Measurements from ENCODE around the gene GSTA2.
"Not testable (repeated sequence)": the region's sequence is repeated elsewhere in the genome, so short reads cannot be mapped to it uniquely, and the experiment has no call there.

Gene GSTA2

DNA sequence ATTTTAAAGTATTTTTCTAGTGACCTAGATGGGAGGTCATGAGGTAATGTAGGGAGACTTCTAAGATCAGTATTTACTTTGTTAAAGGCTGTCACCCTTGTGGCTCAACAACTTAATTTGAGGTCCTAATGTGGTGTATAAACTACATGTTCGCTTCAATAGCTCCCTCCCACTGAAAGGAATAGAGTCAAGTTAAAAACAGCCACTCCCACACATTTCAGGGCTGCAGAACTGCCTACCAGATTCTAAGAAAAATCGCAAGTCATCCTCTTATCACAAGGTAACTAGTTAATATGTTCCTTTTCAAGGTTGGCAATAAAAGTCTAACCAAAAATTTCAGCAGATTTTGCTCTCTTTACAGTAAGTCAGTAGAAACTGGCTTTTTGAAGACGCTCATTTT is 25.2 kb upstream of the GSTA2 start:
- Histone ChIP-seq H3K36me3 (ENCODE audit: low read length) (no peaks in the 10 kb centered on the region), H3K79me2 (ENCODE audit: insufficient read depth, low read length) (no peaks in the 10 kb centered on the region), H3F3A (ENCODE audit: insufficient read depth) (no peaks in the 10 kb centered on the region), H3K27me3 (ENCODE audit: low read length) (no peaks in the 10 kb centered on the region), H4K20me1 (ENCODE audit: low read depth, low read length) (no peaks in the 10 kb centered on the region), H3K27ac (ENCODE audit: low read depth, low read length) (no peak overlapping the region), H3K9ac (ENCODE audit: low read length) (no peak overlapping the region), H3K9me2 (replicated peaks; ENCODE audit: insufficient read depth, low read length) (no peaks in the 10 kb centered on the region), H2AFZ (ENCODE audit: low read depth, low read length, severe bottlenecking) (no peak overlapping the region), H3K4me3 (ENCODE audit: insufficient read depth, low read length, poor library complexity, severe bottlenecking) (no peak overlapping the region), H3K4me2 (ENCODE audit: low read depth, low read length, poor library complexity, severe bottlenecking) (no peak overlapping the region), H3K9me3 (ENCODE audit: insufficient read depth, low read length) (no peaks in the 10 kb centered on the region)
- TF ChIP-seq, protein P1, sequence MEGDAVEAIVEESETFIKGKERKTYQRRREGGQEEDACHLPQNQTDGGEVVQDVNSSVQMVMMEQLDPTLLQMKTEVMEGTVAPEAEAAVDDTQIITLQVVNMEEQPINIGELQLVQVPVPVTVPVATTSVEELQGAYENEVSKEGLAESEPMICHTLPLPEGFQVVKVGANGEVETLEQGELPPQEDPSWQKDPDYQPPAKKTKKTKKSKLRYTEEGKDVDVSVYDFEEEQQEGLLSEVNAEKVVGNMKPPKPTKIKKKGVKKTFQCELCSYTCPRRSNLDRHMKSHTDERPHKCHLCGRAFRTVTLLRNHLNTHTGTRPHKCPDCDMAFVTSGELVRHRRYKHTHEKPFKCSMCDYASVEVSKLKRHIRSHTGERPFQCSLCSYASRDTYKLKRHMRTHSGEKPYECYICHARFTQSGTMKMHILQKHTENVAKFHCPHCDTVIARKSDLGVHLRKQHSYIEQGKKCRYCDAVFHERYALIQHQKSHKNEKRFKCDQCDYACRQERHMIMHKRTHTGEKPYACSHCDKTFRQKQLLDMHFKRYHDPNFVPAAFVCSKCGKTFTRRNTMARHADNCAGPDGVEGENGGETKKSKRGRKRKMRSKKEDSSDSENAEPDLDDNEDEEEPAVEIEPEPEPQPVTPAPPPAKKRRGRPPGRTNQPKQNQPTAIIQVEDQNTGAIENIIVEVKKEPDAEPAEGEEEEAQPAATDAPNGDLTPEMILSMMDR (IDR thresholded peaks at IDR 0.05; ENCODE audit: insufficient read depth, low read length, poor library complexity, severe bottlenecking) = no peak
- no peak for TF ChIP-seq EZH2phosphoT487 (conservative IDR thresholded peaks at IDR 0.05; ENCODE audit: low read length)

DNA sequence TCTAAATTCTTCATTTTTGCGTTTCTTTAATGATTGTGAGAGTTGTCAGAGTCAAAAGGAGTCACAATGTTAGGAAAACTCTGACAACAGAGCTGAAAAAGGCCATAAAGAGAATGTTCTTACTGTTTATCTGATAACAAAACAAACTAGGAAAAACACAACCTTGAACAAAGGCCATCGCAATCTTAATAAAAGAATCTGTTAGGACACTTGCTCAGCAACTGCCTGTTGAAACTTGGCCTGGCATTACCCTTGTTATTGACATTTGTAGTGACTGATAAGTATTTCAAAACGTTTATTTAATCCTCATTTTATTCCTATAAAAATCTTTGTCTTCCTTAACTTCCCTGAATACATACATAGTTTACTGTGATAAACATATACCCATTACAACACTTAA is 24.6 kb upstream of the GSTA2 start:
- no peak overlapping the region for H3K9ac ChIP-seq (ENCODE audit: low read length)
- no peaks in the 10 kb centered on the region for H4K20me1 ChIP-seq (ENCODE audit: low read depth, low read length)
- no peaks in the 10 kb centered on the region for H3K9me3 ChIP-seq (ENCODE audit: insufficient read depth, low read length)
- no peak overlapping the region for H2AFZ ChIP-seq (ENCODE audit: low read depth, low read length, severe bottlenecking)
- no peaks in the 10 kb centered on the region for H3K9me2 ChIP-seq (replicated peaks; ENCODE audit: insufficient read depth, low read length)
- no peaks in the 10 kb centered on the region for H3K27me3 ChIP-seq (ENCODE audit: low read length)
- H3K79me2 ChIP-seq (ENCODE audit: insufficient read depth, low read length) = no peaks in the 10 kb centered on the region
- H3K36me3 ChIP-seq (ENCODE audit: low read length) = no peaks in the 10 kb centered on the region
- no peak for TF ChIP-seq EZH2phosphoT487 (conservative IDR thresholded peaks at IDR 0.05; ENCODE audit: low read length)
- TF ChIP-seq, protein P1 (IDR thresholded peaks at IDR 0.05; ENCODE audit: insufficient read depth, low read length, poor library complexity, severe bottlenecking) = no peak
- H3F3A ChIP-seq (ENCODE audit: insufficient read depth) = no peaks in the 10 kb centered on the region
- H3K27ac ChIP-seq (ENCODE audit: low read depth, low read length) = no peak overlapping the region
- no peak overlapping the region for H3K4me2 ChIP-seq (ENCODE audit: low read depth, low read length, poor library complexity, severe bottlenecking)
- no peak overlapping the region for H3K4me3 ChIP-seq (ENCODE audit: insufficient read depth, low read length, poor library complexity, severe bottlenecking)

DNA sequence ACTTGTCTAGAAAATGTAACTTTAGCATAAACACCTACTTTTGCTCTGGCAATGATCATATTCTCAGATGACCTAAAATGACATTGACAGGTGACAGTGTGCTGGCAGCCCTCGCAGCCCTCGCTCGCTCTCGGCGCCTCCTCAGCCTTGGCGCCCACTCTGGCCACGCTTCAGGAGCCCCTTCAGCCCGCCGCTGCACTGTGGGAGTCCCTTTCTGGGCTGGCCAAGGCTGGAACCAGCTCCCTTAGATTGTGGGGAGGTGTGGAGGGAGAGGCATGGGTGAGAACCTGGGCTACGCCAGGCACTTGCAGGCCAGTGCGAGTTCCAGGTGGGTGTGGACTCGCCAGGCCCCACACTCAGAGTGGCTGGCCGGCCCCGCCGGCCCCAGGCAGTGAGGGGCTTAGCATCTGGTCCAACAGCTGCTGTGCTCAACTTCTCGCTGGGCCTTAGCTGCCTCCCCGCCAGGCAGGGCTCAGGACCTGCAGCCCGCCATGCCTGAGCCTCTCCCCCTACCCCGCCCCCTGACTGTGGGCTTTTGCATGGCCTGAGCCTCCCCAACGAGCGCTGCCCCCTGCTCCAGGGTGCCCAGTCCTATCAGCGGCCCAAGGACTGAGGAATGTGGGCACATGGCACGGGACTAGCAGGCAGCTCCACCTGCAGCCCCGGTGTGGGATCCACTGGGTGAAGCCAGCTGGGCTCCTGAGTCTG is 23.1 kb upstream of the GSTA2 start:
- H3K4me2 ChIP-seq (ENCODE audit: low read depth, low read length, poor library complexity, severe bottlenecking) = no peak overlapping the region

DNA sequence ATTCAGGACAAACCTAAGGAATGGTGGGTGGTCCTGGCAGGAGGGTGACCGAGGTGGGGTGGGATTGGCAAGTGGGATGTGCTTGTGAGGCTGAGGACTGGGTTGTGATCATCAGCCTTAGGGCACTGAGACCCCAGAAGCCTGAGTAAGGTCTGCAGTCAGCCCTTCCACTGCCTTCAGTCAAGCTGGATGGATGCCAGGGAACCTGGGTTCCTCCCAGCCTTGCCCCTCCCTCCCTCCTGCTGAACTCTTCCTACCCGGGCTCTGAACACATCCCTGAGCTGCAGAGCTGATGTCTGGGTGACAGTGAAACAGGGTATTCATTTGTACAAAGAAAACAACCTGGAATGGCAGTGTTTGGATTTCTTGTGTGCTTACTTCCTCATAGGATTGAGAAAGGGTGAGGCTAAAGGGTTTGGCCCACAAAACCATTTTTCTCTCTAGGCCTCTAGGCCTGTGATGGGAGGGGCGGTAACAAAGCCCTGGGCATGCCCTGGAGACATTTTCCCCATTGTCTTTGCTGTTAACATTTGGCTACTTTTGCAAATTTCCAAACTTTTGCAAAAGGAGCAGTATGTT is 19.5 kb upstream of the GSTA2 start:
- not testable (repeated sequence) for H2AFZ ChIP-seq (ENCODE audit: low read depth, low read length, severe bottlenecking); H3K79me2 ChIP-seq (ENCODE audit: insufficient read depth, low read length); H3K27ac ChIP-seq (ENCODE audit: low read depth, low read length); H3F3A ChIP-seq (ENCODE audit: insufficient read depth); H3K9ac ChIP-seq (ENCODE audit: low read length); H3K4me2 ChIP-seq (ENCODE audit: low read depth, low read length, poor library complexity, severe bottlenecking); H3K4me3 ChIP-seq (ENCODE audit: insufficient read depth, low read length, poor library complexity, severe bottlenecking); H3K36me3 ChIP-seq (ENCODE audit: low read length); H3K27me3 ChIP-seq (ENCODE audit: low read length); H3K9me3 ChIP-seq (ENCODE audit: insufficient read depth, low read length); H4K20me1 ChIP-seq (ENCODE audit: low read depth, low read length); H3K9me2 ChIP-seq (replicated peaks; ENCODE audit: insufficient read depth, low read length)

More for the DNA sequence above, 23.1 kb upstream of the GSTA2 start:
- Histone ChIP-seq H4K20me1 (ENCODE audit: low read depth, low read length) (no peaks in the 10 kb centered on the region), H3K9me3 (ENCODE audit: insufficient read depth, low read length) (no peaks in the 10 kb centered on the region), H3K79me2 (ENCODE audit: insufficient read depth, low read length) (no peaks in the 10 kb centered on the region), H3K9ac (ENCODE audit: low read length) (no peak overlapping the region), H3F3A (ENCODE audit: insufficient read depth) (no peaks in the 10 kb centered on the region), H2AFZ (ENCODE audit: low read depth, low read length, severe bottlenecking) (no peak overlapping the region), H3K27ac (ENCODE audit: low read depth, low read length) (no peak overlapping the region), H3K9me2 (replicated peaks; ENCODE audit: insufficient read depth, low read length) (no peaks in the 10 kb centered on the region), H3K36me3 (ENCODE audit: low read length) (no peaks in the 10 kb centered on the region), H3K4me3 (ENCODE audit: insufficient read depth, low read length, poor library complexity, severe bottlenecking) (no peak overlapping the region), H3K27me3 (ENCODE audit: low read length) (no peaks in the 10 kb centered on the region)
- TF ChIP-seq EZH2phosphoT487 (conservative IDR thresholded peaks at IDR 0.05; ENCODE audit: low read length) = no peak
- TF ChIP-seq, protein P1 (IDR thresholded peaks at IDR 0.05; ENCODE audit: insufficient read depth, low read length, poor library complexity, severe bottlenecking) = no peak

DNA sequence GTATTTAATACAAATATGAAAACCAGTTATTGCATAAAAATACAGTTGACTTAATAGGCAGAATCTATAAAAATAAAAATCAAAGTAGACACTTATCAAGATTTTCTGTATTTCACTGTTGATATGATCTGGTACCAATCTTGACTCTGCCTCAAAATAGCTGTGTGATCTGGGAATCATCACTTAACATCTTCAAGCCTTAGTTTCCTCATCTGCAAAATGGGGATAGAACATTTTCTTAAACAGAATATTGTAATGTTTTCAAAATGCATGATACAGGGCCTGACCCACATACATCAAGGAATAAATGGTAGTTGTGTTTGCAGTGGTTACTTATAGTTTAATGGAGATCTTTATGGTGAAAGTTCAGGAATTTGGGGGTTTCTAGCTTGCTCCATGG is 18.9 kb upstream of the GSTA2 start:
- not testable (repeated sequence) for H3F3A ChIP-seq (ENCODE audit: insufficient read depth); H3K9me3 ChIP-seq (ENCODE audit: insufficient read depth, low read length); H3K79me2 ChIP-seq (ENCODE audit: insufficient read depth, low read length); H2AFZ ChIP-seq (ENCODE audit: low read depth, low read length, severe bottlenecking); H3K4me2 ChIP-seq (ENCODE audit: low read depth, low read length, poor library complexity, severe bottlenecking); H3K9ac ChIP-seq (ENCODE audit: low read length); H4K20me1 ChIP-seq (ENCODE audit: low read depth, low read length); H3K4me3 ChIP-seq (ENCODE audit: insufficient read depth, low read length, poor library complexity, severe bottlenecking); H3K27ac ChIP-seq (ENCODE audit: low read depth, low read length); H3K27me3 ChIP-seq (ENCODE audit: low read length); H3K36me3 ChIP-seq (ENCODE audit: low read length); H3K9me2 ChIP-seq (replicated peaks; ENCODE audit: insufficient read depth, low read length)
